IMR-90 (cell line): ENCODE results near the gene TRPC1. TPM values are rescaled to one million over a fixed set of nuclear protein-coding genes. Genes with fewer than 3 reads are reported as not detected.

Source experiments
- ATAC-seq: fragments of 200-7000 bp; cut with Tn5 transposase; 2 replicates; pipeline ENCODE4 v1.9.1; 2020; ENCODE audit warnings: low read depth, mild to moderate bottlenecking, moderate library complexity
- BruUV-seq: library from RNA; stranded (reverse); fragments of 400-500 nt; replicated peaks from 2 replicates; lab custom pipeline; 2021; lab: Mats Ljungman, UMichigan
- CTCF ChIA-PET: fragments of 300-600 bp; formaldehyde crosslinking; extraction: SDS; loops from one replicate; lab custom pipeline; 2021; ENCODE audit warnings: antibody characterized with exemption; lab: Yijun Ruan, JAX
- POLR2A ChIA-PET: fragments of 300-600 bp; sonication (Branson Sonifier 250); formaldehyde crosslinking; loops from one replicate; lab custom pipeline; 2022; ENCODE audit warnings: antibody characterized with exemption; ENCODE audit not compliant: unreplicated experiment; lab: Charles Lee
- DNase-seq: peaks from one replicate; pipeline ENCODE4 v3.0.0; 2013
- H2AFZ ChIP-seq: replicated peaks from 2 replicates; pipeline ENCODE3; 2013; ENCODE audit warnings: low read length, mild to moderate bottlenecking; ENCODE audit not compliant: poor library complexity
- H2AK5ac ChIP-seq: 2 replicates; pipeline ENCODE4 v1.6.1; 2013; ENCODE audit warnings: low read depth, low read length, inconsistent platforms
- H2AK9ac ChIP-seq: replicated peaks from 2 replicates; pipeline ENCODE3; 2013; ENCODE audit warnings: mild to moderate bottlenecking, low read depth, low read length, moderate library complexity; ENCODE audit not compliant: poor library complexity
- H2BK120ac ChIP-seq: 2 replicates; pipeline ENCODE4 v1.6.1; 2013; ENCODE audit warnings: low read depth, low read length, inconsistent platforms
- H2BK15ac ChIP-seq: 3 replicates; pipeline ENCODE4 v1.6.1; 2013; ENCODE audit warnings: low read depth, low read length, inconsistent platforms
- H2BK20ac ChIP-seq: 2 replicates; pipeline ENCODE4 v1.6.1; 2013; ENCODE audit warnings: low read depth, mild to moderate bottlenecking, inconsistent platforms, low read length, moderate library complexity
- H2BK5ac ChIP-seq: 2 replicates; pipeline ENCODE4 v1.6.1; 2013; ENCODE audit warnings: mild to moderate bottlenecking, low read depth, low read length, inconsistent platforms; ENCODE audit not compliant: poor library complexity, severe bottlenecking
- H3K14ac ChIP-seq: replicated peaks from 2 replicates; pipeline ENCODE4 v1.6.1; 2013; ENCODE audit warnings: low read depth, low read length, inconsistent platforms
- H3K18ac ChIP-seq: 2 replicates; pipeline ENCODE4 v1.6.1; 2013; ENCODE audit warnings: low read depth, low read length, control low read depth
- H3K23ac ChIP-seq: 2 replicates; pipeline ENCODE4 v1.6.1; 2013; ENCODE audit warnings: low read depth, low read length, inconsistent platforms
- H3K27ac ChIP-seq: 2 replicates; pipeline ENCODE4 v1.5.1; 2013; ENCODE audit warnings: mild to moderate bottlenecking, control low read depth, low read length; ENCODE audit not compliant: insufficient read depth
- H3K27me3 ChIP-seq: 2 replicates; pipeline ENCODE4 v1.6.1; 2013; ENCODE audit warnings: low read length; ENCODE audit not compliant: control insufficient read depth, insufficient read depth
- H3K36me3 ChIP-seq: 2 replicates; pipeline ENCODE4 v1.6.1; 2013; ENCODE audit warnings: low read length, mixed read lengths; ENCODE audit not compliant: control insufficient read depth, insufficient read depth
- H3K4ac ChIP-seq: 2 replicates; pipeline ENCODE4 v1.6.1; 2013; ENCODE audit warnings: low read depth, low read length, inconsistent platforms
- H3K4me1 ChIP-seq: 2 replicates; pipeline ENCODE4 v1.6.1; 2013; ENCODE audit warnings: low read length, mixed read lengths; ENCODE audit not compliant: control insufficient read depth, insufficient read depth
- H3K4me2 ChIP-seq: 2 replicates; pipeline ENCODE4 v1.6.1; 2013; ENCODE audit warnings: low read depth, mild to moderate bottlenecking, control low read depth, low read length, moderate library complexity
- H3K4me3 ChIP-seq: 2 replicates; pipeline ENCODE4 v1.5.1; 2013; ENCODE audit warnings: low read depth, mild to moderate bottlenecking, control low read depth, low read length, moderate library complexity; ENCODE audit not compliant: insufficient read depth
- H3K56ac ChIP-seq: 2 replicates; pipeline ENCODE4 v1.6.1; 2013; ENCODE audit warnings: low read length, inconsistent platforms; ENCODE audit not compliant: insufficient read depth; ENCODE audit errors: extremely low read depth
- H3K79me1 ChIP-seq, 2 experiments: 2 replicates each; pipeline ENCODE4 v1.6.1; 2013; ENCODE audit warnings: low read length in 2 of 2, inconsistent platforms in 1 of 2, low read depth in 1 of 2
- H3K9ac ChIP-seq: 2 replicates; pipeline ENCODE4 v1.6.1; 2013; ENCODE audit warnings: low read depth, low read length, control low read depth
- H3K9me1 ChIP-seq: 2 replicates; pipeline ENCODE4 v1.6.1; 2013; ENCODE audit warnings: low read length, inconsistent platforms; ENCODE audit not compliant: insufficient read depth
- H3K9me3 ChIP-seq: 2 replicates; pipeline ENCODE4 v1.6.1; 2013; ENCODE audit warnings: low read length; ENCODE audit not compliant: control insufficient read depth, insufficient read depth
- H4K20me1 ChIP-seq: 2 replicates; pipeline ENCODE4 v1.6.1; 2013; ENCODE audit warnings: low read length, inconsistent platforms; ENCODE audit not compliant: insufficient read depth
- H4K5ac ChIP-seq: 2 replicates; pipeline ENCODE4 v1.6.1; 2013; ENCODE audit warnings: mild to moderate bottlenecking, low read depth, low read length, control low read depth
- H4K8ac ChIP-seq, 2 experiments: 2 replicates each; pipeline ENCODE4 v1.6.1; 2013; ENCODE audit warnings: low read depth in 2 of 2, low read length in 2 of 2, control low read depth in 1 of 2, inconsistent platforms in 1 of 2
- H4K91ac ChIP-seq: 2 replicates; pipeline ENCODE4 v1.6.1; 2013; ENCODE audit warnings: low read depth, low read length, inconsistent platforms; ENCODE audit not compliant: insufficient read depth
- CEBPB ChIP-seq: IDR thresholded peaks from 2 replicates; pipeline ENCODE4 v1.6.1; 2012; ENCODE audit warnings: low read depth, low read length, improper control_type of control experiment
- CTCF ChIP-seq: conservative IDR thresholded peaks from 2 replicates; pipeline ENCODE4 v1.5.1; 2012; ENCODE audit warnings: mild to moderate bottlenecking, low read depth, low read length, improper control_type of control experiment
- FOS ChIP-seq: fragments of 150-350 bp; IDR thresholded peaks from 2 replicates; pipeline ENCODE4 v1.6.1; 2016; ENCODE audit warnings: low read depth, low read length
- MAFK ChIP-seq: IDR thresholded peaks from 2 replicates; pipeline ENCODE4 v1.6.1; 2012; ENCODE audit warnings: low read depth, low read length, improper control_type of control experiment
- MAZ ChIP-seq: IDR thresholded peaks from 2 replicates; pipeline ENCODE4 v1.6.1; 2012; ENCODE audit warnings: low read depth, mild to moderate bottlenecking, low read length, improper control_type of control experiment, moderate library complexity, borderline replicate concordance
- RCOR1 ChIP-seq: IDR thresholded peaks from 2 replicates; pipeline ENCODE4 v1.6.1; 2012; ENCODE audit warnings: mild to moderate bottlenecking, low read length, improper control_type of control experiment; ENCODE audit not compliant: insufficient replicate concordance
- WGBS, 2 experiments: methylation state at CpG; one replicate each; pipeline versions ENCODE4 v1.1.5 to v1.1.7; 2013; ENCODE audit warnings: missing lambda C conversion rate in 2 of 2; ENCODE audit not compliant: insufficient read length in 1 of 2; ENCODE audit errors: extremely low coverage in 2 of 2; 5-methylcytosine and 5-hydroxymethylcytosine counted together
- dilution Hi-C: fragments of 300-500 bp; cut with HindIII; formaldehyde crosslinking; loops from one replicate; pipeline ENCODE4 v1.14.3; 2018; ENCODE audit warnings: low sequenced_read_pairs; ENCODE audit not compliant: unreplicated experiment
- in situ Hi-C: fragments of 300-500 bp; cut with MboI; formaldehyde crosslinking; loops from 3 replicates; pipeline ENCODE4 v1.14.3; 2019; ENCODE audit warnings: low sequenced_read_pairs, inconsistent platforms, mixed read lengths
- intact Hi-C: fragments of 100-400 bp; cut with micrococcal nuclease; formaldehyde crosslinking; loops from 2 replicates; pipeline ENCODE4 v1.10.0; 2022
- microRNA-seq, 2 experiments: library from miRNA; stranded (forward) in 1 of 2; unstranded in 1 of 2; fragments of 10-50 nt in 1 of 2; fragments of <30 nt in 1 of 2; gene quantifications in 1 of 2; microRNA quantifications in 1 of 2; one replicate each; pipeline versions ENCODE3 to v1.1.0; 2013 to 2020; ENCODE audit not compliant: insufficient read depth in 1 of 2, insufficient read length in 1 of 2, unreplicated experiment in 1 of 2
- polyA plus RNA-seq, 3 experiments: library from polyadenylated mRNA; depleted of rRNA; stranded (reverse); fragments of >200 nt; gene quantifications; 2 replicates each; pipeline ENCODE4 v1.2.3, GENCODE V29; 2012; ENCODE audit warnings: low replicate concordance in 1 of 3
- small RNA-seq, 5 experiments: library from RNA; depleted of rRNA; stranded (forward); fragments of <200 nt; gene quantifications; one replicate each; pipeline ENCODE3, GENCODE V24; 2012
- total RNA-seq: library from RNA; depleted of rRNA; stranded (reverse); fragments of >200 nt; gene quantifications from 2 replicates; pipeline ENCODE4 v1.2.3, GENCODE V29; 2012; rRNA removed

TRPC1 gene
- total and polyA plus RNA-seq, 2 of the 4 experiments (the other 2 are of a cell fraction), result 5.9 to 7.2 TPM

DNA sequence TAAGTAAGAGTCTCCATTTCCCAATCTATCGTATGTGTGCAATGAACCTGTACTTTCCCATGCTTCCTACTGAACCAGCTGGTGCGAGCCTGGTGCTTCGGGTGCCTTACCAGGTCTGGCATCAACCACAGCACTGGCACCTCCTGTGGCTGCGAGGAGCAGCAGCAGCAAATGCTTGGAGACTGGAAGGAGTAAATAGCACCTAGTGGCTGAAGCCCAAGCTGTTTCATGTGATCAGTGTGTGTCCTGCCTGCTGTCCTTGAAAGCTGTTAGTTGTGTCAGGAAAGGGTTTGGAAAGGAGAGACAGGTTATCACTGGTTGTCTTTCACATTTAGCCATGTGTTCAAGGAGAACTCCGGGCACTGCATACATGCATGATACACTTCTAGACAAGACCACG lies 133.2 kb downstream of the TRPC1 start:
- H3K56ac ChIP-seq, result no peak overlapping the region
- H3K18ac ChIP-seq, result no peak overlapping the region
- H2BK15ac ChIP-seq, result no peak overlapping the region
- no peak overlapping the region for H2BK5ac ChIP-seq
- no peak overlapping the region for H3K9ac ChIP-seq
- ChIA-PET POLR2A (interaction anchor here (0.6 kb wide), 1 partner anchor 24 kb away, joined by 5 read pairs; no protein-coding TSS in a partner anchor), CTCF (interaction anchor here (1.3 kb wide), 1 partner anchor 270 kb away, joined by 4 read pairs; no protein-coding TSS in a partner anchor)
- H3K23ac ChIP-seq, result no peak overlapping the region
- no peak overlapping the region for H2BK120ac ChIP-seq
- no peak overlapping the region for H2AFZ ChIP-seq
- DNase-seq (no peak), ATAC-seq (no peak)
- 63% methylated on average over 2 of the region's 6 CpGs; no CpG with 5 or more reads in 1 of the 2 experiments for WGBS, 2 experiments
- H3K27me3 ChIP-seq, result peaks cover 24% of the 10 kb centered on the region
- H3K4me2 ChIP-seq, result no peak overlapping the region
- H3K79me1 ChIP-seq, result no peaks in the 10 kb centered on the region
- no peak overlapping the region for H4K91ac ChIP-seq
- no peaks in the 10 kb centered on the region for H3K36me3 ChIP-seq
- no peak overlapping the region for H2BK20ac ChIP-seq
- no TSS peak for BruUV-seq
- no peak overlapping the region for H4K5ac ChIP-seq
- no peaks in the 10 kb centered on the region for H3K4me1 ChIP-seq
- no peak overlapping the region for H3K4ac ChIP-seq
- no peak overlapping the region for H2AK9ac ChIP-seq
- H3K9me1 ChIP-seq, result no peaks in the 10 kb centered on the region
- in situ Hi-C loops, result no loop called here
- H3K27ac ChIP-seq, result no peak overlapping the region
- dilution Hi-C loops, result no loop called here
- no peaks in the 10 kb centered on the region for H3K9me3 ChIP-seq
- intact Hi-C loops, result no loop called here
- no peaks in the 10 kb centered on the region for H4K20me1 ChIP-seq
- no peak overlapping the region for H4K8ac ChIP-seq
- no peak overlapping the region for H3K4me3 ChIP-seq
- TF ChIP-seq FOS (no peak), MAFK (no peak), CTCF (no peak), CEBPB (no peak), RCOR1 (no peak), MAZ (no peak)
- H2AK5ac ChIP-seq, result no peak overlapping the region
- no peak overlapping the region for H3K14ac ChIP-seq

Small RNAs within 50 kb of the gene (microRNA-seq; reads per million reads assigned to microRNA genes)
- not detected for gene RNU7-47P (ENCODE audit: insufficient read depth, insufficient read length)

Small RNAs within 50 kb of the gene (small RNA-seq; reads per million reads assigned to genes)
- gene RNU7-47P, result 0 reads per million in 5 experiments

Other genes starting within 250 kb of the TRPC1 start
- 28.0 and 36.7 TPM in 2 replicates for gene ATR, start 145.3 kb upstream of the TRPC1 start, total RNA-seq
- 6.5 and 9.5 TPM in 2 replicates for gene ATR, start 145.3 kb upstream of the TRPC1 start, polyA plus RNA-seq (2012; rRNA removed)
- 0.90 and 1.7 TPM in 2 replicates for gene PLS1, start 127.6 kb upstream of the TRPC1 start, total RNA-seq
- gene PLS1, start 127.6 kb upstream of the TRPC1 start, polyA plus RNA-seq (2012; rRNA removed), result 0.29 and 0.34 TPM in 2 replicates
- 0.54 and 0.56 TPM in 2 replicates for gene PCOLCE2, start 165.0 kb downstream of the TRPC1 start, total RNA-seq
- gene PCOLCE2, start 165.0 kb downstream of the TRPC1 start, polyA plus RNA-seq (2012; rRNA removed), result 0.50 and 0.67 TPM in 2 replicates
- not detected in 2 replicates for gene PAQR9, start 239.6 kb downstream of the TRPC1 start, total RNA-seq
- gene PAQR9, start 239.6 kb downstream of the TRPC1 start, polyA plus RNA-seq (2012; rRNA removed), result 0.04 and 0.05 TPM in 2 replicates